Kidney (tissue), 14 donors: ENCODE measurements around the gene KRTAP4-1. TPM values are rescaled to one million over a fixed set of nuclear protein-coding genes. Genes with fewer than 3 reads are reported as not detected.
"Not testable (repeated sequence)": the region's sequence is repeated elsewhere in the genome, so short reads cannot be mapped to it uniquely, and the experiment has no call there.

ENCODE experiments used
- DNase-seq, 5 donors: peaks; one replicate each; pipeline ENCODE4 v3.0.0-alpha.2; 2013 to 2020
- FAIRE-seq: peaks from 2 replicates; lab custom pipeline; 2012; peaks lifted over from hg19 to GRCh38; lab: Jason Lieb, UNC
- H3K27ac ChIP-seq, 2 donors: one replicate each; pipeline ENCODE4 v1.7.0; 2013; ENCODE audit warnings: low read depth in 2 of 2, low read length in 2 of 2, inconsistent platforms in 1 of 2
- H3K27me3 ChIP-seq: one replicate; pipeline ENCODE4 v1.7.1; 2013; ENCODE audit warnings: low read length, inconsistent platforms; ENCODE audit not compliant: control insufficient read depth, insufficient read depth
- H3K36me3 ChIP-seq, 3 donors: one replicate each; pipeline versions ENCODE4 v1.7.0 to v1.7.1; 2013; ENCODE audit warnings: low read length in 3 of 3, control low read depth in 1 of 3, inconsistent platforms in 1 of 3; ENCODE audit not compliant: insufficient read depth in 3 of 3, control insufficient read depth in 2 of 3
- H3K4me1 ChIP-seq, 3 donors: one replicate each; pipeline versions ENCODE4 v1.7.0 to v1.7.1; 2013; ENCODE audit warnings: low read length in 3 of 3, inconsistent platforms in 1 of 3, low read depth in 1 of 3; ENCODE audit not compliant: control insufficient read depth in 2 of 3, insufficient read depth in 2 of 3
- H3K4me3 ChIP-seq, 3 donors: one replicate each; pipeline versions ENCODE4 v1.7.0 to v1.8.1; 2013; ENCODE audit warnings: low read length in 3 of 3, control low read depth in 1 of 3, inconsistent platforms in 1 of 3
- H3K9ac ChIP-seq, 3 donors: one replicate each; pipeline versions ENCODE4 v1.7.0 to v1.7.1; 2013; ENCODE audit warnings: low read length in 3 of 3, control low read depth in 1 of 3, inconsistent platforms in 1 of 3
- H3K9me3 ChIP-seq, 3 donors: one replicate each; pipeline versions ENCODE4 v1.7.0 to v1.7.1; 2013; ENCODE audit warnings: low read length in 3 of 3, control low read depth in 1 of 3, inconsistent platforms in 1 of 3; ENCODE audit not compliant: control insufficient read depth in 2 of 3, insufficient read depth in 1 of 3
- intact Hi-C: fragments of 100-400 bp; cut with DNase I; formaldehyde crosslinking; loops from one replicate; pipeline ENCODE4 v1.11.1; 2022
- polyA plus RNA-seq: library from polyadenylated mRNA; stranded (reverse); fragments of 350-450 nt; fragmentation: Illumina TruSeq; extraction: RNeasy Lipid Tissue Mini Kit (QIAGEN cat#74804); gene quantifications from one replicate; pipeline ENCODE4 v1.2.3, GENCODE V29; 2014; ENCODE audit warnings: low read depth, low replicate concordance; ENCODE audit not compliant: insufficient read depth
- total RNA-seq: library from RNA; stranded (reverse); fragmentation: NEBNext Ultra II Directional; extraction: Animal tissue kit (Norgen Biotek cat#: 25700); gene quantifications from one replicate; pipeline ENCODE4 v1.2.1, GENCODE V29; 2021
- TF ChIP-seq, protein P1 (sequence below): IDR thresholded peaks from 3 replicates; pipeline ENCODE4 v1.5.1; 2012; ENCODE audit warnings: mild to moderate bottlenecking, moderate library complexity, borderline replicate concordance; ENCODE audit not compliant: insufficient read depth; ENCODE audit errors: extremely low read depth
- donor health status: control.
- donor health status: control.
- donor health status: control.
- donor health status: control.
- donor health status: control.
- donor health status: DM: yes; HTN: yes; CAD: no.
- donor health status: Normal renal cell carcinoma (clear cell type).

Gene KRTAP4-1
- total and polyA plus RNA-seq, 2 donors from 2014 or later: not detected

DNA sequence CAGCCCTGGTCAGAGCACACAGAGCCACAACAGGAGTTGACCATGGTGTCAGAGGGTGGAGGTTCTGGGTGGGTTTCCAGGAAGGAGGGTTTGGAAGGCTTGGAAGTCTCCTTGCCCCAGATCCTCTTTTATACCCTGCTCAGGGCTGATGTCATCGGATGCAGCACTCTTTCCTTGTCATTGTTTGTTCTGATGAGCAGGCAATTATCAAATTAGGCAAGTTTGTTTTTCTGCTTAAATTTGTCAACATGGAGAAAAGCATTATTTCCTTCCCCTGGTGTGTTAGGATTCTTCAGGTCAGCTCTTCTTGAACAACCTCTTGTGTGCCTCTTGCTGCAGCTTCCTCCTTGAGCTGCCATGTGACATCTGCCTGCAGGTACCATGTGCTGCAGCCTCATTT lies 24.1 kb downstream of the KRTAP4-1 start, which contains the start of gene KRTAP4-4:
KRTAP4-4 (minus strand) TSS at position 101 of the 400 bp plus-strand sequence; CDS start at position 44, 57 bp downstream.
- Histone ChIP-seq H3K4me3 (no peak within 1 kb of the TSS), H3K9me3 (no peaks in the 10 kb centered on the region), H3K36me3 (no peaks in the 10 kb centered on the region), H3K9ac (no peak within 1 kb of the TSS), H3K4me1 (no peaks in the 10 kb centered on the region), H3K27ac (no peak within 1 kb of the TSS), H3K27me3 (no peaks in the 10 kb centered on the region)
- DNase-seq: no peak
- intact Hi-C loops: no loop called here
- no peak for FAIRE-seq
- TF ChIP-seq, protein P1, sequence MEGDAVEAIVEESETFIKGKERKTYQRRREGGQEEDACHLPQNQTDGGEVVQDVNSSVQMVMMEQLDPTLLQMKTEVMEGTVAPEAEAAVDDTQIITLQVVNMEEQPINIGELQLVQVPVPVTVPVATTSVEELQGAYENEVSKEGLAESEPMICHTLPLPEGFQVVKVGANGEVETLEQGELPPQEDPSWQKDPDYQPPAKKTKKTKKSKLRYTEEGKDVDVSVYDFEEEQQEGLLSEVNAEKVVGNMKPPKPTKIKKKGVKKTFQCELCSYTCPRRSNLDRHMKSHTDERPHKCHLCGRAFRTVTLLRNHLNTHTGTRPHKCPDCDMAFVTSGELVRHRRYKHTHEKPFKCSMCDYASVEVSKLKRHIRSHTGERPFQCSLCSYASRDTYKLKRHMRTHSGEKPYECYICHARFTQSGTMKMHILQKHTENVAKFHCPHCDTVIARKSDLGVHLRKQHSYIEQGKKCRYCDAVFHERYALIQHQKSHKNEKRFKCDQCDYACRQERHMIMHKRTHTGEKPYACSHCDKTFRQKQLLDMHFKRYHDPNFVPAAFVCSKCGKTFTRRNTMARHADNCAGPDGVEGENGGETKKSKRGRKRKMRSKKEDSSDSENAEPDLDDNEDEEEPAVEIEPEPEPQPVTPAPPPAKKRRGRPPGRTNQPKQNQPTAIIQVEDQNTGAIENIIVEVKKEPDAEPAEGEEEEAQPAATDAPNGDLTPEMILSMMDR: no peak

DNA sequence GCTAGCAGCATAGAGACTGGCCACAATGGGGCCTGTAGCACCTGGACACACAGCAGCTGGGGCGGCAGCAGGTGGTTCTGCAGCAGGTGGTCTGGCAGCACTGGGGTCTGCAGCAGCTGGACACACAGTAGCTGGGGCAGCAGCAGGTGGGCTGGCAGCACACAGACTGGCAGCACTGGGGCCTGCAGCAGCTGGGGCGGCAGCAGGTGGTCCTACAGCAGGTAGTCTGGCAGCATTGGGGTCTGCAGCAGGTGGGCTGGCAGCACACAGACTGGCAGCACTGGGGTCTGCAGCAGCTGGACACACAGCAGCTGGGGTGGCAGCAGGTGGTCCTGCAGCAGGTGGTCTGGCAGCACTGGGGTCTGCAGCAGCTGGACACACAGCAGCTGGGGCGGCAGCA lies 24.5 kb downstream of the KRTAP4-1 start:
- H3K27ac ChIP-seq, H3K4me3 ChIP-seq, H3K4me1 ChIP-seq, H3K9ac ChIP-seq, FAIRE-seq, H3K27me3 ChIP-seq, H3K36me3 ChIP-seq, intact Hi-C loops, H3K9me3 ChIP-seq: not testable (repeated sequence)
- peak in 1 of 5 donors; percentile 35 for DNase-seq

GRCh38 chr17:41153856-41154255 lies 30.9 kb downstream of the KRTAP4-1 start:
- H3K4me3 ChIP-seq: no peak overlapping the region
- no peaks in the 10 kb centered on the region for H3K9me3 ChIP-seq
- DNase-seq: no peak
- H3K27me3 ChIP-seq: no peaks in the 10 kb centered on the region
- TF ChIP-seq, protein P1: no peak
- intact Hi-C loops: no loop called here
- no peaks in the 10 kb centered on the region for H3K4me1 ChIP-seq
- H3K36me3 ChIP-seq: no peaks in the 10 kb centered on the region
- FAIRE-seq: no peak
- no peak overlapping the region for H3K27ac ChIP-seq
- no peak overlapping the region for H3K9ac ChIP-seq

DNA sequence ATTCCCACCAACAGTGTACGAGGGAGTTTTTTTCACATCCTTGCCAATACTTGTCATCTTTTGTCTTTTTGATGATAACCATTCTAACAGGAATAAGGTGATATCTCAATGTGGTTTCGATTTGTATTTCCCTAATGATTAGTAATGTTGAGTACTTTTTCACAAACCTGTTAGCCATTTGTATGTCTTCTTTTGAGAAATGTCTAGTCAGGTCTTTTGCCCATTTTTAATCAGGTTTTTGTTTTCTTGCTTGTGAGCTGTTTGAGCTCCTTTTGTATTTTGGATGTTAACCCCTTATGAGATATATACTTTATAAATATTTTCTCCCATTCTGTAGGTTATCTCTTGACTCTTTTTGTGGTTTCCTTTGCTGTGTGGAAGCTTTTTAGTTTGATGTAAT lies 33.2 kb downstream of the KRTAP4-1 start:
- no peaks in the 10 kb centered on the region for H3K27me3 ChIP-seq
- DNase-seq (no peak), FAIRE-seq (no peak)
- no peak overlapping the region for H3K27ac ChIP-seq
- intact Hi-C loops: no loop called here
- no peaks in the 10 kb centered on the region for H3K36me3 ChIP-seq
- no peak overlapping the region for H3K9ac ChIP-seq
- no peaks in the 10 kb centered on the region for H3K9me3 ChIP-seq
- TF ChIP-seq, protein P1: no peak
- H3K4me1 ChIP-seq: no peaks in the 10 kb centered on the region
- no peak overlapping the region for H3K4me3 ChIP-seq
